NCI-H187 (cell line): Measurements from ENCODE around the gene NDUFA13.

ENCODE experiments used
- DNase-seq, 2 experiments: peaks; one replicate each; lab custom pipeline; 2025; lab: John Stamatoyannopoulos, UW

The NDUFA13 gene

DNA sequence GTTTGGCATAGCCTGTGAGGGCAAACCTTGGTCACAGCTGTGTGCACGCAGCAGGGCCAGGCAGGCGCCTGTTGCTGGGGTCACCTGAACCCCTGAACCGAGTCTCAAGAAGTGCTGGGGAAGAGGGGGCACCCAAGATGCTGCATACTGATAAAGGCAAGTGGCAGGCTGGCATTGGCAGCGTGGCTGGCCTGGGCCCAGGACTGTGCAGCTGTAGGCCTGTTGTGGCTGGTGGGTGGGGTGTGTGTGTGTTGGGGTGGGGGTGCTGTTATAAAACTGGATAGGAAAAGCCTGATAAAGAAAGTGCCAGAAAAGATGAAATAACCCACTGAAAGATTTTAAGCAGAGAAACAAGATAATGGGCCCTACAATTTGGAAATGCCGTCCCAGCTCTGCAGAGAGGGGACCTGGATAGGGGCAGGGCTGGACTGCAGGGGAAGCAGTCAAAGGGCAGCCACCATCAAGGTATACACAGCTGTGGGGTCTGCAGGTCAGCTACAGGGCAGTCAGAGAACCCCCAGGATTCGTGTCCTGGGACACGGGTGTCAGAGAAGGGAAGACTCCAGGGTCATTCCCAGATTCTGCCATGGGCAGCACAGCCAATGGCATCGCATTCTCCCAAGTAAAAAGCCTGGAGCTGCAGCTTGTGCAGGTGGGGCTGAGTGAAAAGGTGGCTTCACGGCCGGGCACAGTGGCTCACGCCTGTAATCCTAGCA lies 55.2 kb downstream of the NDUFA13 start:
- DNase-seq = no peak

DNA sequence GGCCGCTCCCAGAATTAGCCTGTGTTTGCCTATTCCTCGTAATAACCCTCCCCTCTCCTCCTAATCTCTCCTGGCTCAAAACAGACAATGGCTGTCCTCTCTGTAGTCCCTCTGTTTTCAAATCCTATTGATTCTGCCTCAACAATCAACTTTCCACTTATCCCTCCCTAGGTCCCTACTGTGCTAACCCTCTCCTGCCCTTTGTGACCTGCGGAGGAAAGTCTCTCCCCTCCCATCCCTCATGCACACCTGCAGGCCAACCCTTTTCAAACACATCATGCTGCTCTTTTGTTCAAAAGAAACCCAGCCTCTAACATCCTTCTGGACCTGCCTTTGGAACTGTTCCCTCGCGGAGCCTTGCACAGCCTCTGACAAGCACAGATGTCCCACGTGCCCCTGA lies 59.4 kb downstream of the NDUFA13 start:
- DNase-seq = no peak
